Anterior cingulate cortex (tissue), 58 donors: Measurements from ENCODE around the gene DUSP9.
A peak's percentile ranks its signal among the peaks of the same experiment; 100 is the strongest.

ENCODE experiments used
- DNase-seq, 58 donors: peaks; one replicate each; lab custom pipeline; 2025; lab: John Stamatoyannopoulos, UW

DUSP9 gene, protein sequence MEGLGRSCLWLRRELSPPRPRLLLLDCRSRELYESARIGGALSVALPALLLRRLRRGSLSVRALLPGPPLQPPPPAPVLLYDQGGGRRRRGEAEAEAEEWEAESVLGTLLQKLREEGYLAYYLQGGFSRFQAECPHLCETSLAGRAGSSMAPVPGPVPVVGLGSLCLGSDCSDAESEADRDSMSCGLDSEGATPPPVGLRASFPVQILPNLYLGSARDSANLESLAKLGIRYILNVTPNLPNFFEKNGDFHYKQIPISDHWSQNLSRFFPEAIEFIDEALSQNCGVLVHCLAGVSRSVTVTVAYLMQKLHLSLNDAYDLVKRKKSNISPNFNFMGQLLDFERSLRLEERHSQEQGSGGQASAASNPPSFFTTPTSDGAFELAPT

DNA sequence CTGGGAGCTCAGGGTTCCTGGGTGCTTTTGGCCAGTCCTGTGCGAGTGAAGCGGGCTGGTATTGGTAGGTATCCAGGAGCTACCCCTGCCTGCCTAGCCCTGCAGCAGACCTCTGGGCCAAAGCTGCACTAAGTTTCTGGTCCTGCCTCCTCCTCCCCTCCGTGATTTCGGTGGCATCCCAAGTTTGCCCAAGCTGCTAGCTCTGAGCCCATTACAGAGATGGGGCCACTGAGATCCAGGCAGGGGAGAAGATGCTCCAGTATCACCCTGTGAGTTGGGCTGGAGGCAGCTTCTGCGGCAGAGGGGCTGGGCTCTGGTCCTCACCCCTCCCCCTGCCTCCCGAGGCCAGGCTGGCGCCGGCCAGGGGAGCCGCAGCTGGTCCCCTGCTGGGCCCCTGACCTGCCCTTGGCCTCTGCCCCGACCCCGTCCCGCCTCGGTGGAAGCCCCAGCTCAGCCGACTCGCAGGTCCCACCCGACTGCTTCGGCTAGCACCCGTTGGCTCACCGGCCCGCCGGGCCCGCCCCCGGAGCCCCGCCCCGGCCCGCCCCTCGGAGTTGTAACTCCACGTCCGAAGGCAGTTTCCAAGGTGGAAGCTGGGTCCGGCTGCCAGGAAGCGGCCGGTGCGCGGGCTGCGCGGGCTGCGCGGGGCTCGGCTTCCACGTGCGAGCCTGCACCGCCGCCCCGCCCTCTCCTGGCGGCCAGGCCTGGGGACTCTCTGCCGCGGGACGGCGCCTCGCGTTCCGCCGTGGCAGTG is at the start of gene DUSP9:
TSS of gene DUSP9 (plus strand) at position 584 of the 754 bp plus-strand sequence. CDS start 751 bp downstream, outside the sequence.
- no peak for DNase-seq

DNA sequence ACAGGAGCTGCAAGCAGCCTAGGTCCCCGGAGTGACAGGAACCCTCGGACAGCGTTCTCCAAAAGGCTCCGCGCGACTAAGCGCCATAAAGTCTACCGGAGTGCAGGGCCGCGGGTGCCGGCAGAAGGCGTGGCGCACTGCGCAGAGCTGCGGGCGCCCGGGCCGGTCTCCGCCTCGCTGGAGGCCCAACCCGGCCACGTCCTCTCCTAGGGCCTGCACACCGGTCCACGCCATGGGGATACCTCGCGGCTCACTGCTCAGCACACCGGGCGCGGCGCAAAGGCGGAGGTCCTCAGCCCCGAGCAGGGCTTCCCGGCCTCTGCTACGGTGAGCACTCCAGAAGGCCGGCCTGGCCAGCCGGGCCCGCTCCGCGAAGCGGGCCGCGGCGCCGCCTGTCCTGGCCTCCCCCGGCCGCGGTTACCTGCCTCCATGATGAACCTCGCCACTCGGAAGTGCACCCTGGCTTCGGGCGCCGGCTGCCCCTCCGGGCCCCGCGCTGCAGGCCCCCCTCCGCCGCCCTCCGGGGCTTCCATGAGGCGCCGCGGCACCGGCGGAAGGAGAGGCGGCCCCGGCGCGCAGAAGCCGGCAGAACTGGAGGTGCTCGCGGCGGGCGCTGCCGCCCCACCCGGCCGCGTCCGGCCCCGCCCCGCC is 48.3 kb upstream of the DUSP9 start, which contains the start of gene CCNQ:
TSS of gene CCNQ (minus strand) at position 599 of the 651 bp plus-strand sequence. CDS start at position 533, 66 bp downstream.
- DNase-seq, result peak in 3 of 58 donors; percentile 13 to 47 (median 16)

DNA sequence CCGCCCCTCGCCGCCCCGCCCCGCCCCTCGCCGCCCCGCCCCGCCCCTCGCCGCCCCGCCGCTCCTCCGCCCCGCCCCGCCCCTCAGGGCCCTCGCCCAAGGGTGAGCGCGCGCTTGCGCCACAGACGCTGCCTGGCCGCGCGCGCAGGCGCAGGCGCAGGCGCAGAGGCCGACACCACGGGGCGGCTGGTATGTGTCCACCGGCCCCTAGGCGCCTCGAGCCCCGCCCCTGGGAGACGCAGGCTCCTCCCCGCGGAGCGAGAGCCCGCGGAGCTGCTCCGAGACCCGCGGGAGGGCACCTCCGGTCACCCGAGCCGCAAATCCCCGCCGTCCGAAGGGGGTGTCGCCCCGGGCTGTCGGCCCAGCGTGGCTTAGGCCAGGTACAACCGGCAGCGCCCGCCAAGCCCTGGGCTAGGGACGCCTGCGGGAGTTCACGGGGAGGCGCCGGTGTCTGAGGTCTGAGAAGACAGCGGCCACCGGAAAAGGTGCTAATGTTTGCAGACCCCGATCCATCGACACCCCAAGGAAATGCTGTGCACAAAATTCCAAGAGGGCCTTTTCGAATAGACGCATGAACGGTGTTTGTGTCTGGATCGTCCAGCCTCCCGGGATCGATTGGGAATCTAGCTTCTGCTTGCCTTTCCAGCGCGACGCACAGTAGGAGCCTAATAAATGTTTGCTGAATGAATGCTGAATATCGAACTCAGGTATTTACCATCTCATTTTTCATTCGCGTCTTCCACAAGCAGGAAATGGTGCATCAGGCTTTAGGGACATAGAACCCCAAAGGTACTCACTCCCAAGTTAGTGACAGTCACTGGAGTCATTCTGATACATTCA is 47.6 kb upstream of the DUSP9 start:
- peak in 57 of 58 donors; percentile 10 to 87 (median 74) for DNase-seq

DNA sequence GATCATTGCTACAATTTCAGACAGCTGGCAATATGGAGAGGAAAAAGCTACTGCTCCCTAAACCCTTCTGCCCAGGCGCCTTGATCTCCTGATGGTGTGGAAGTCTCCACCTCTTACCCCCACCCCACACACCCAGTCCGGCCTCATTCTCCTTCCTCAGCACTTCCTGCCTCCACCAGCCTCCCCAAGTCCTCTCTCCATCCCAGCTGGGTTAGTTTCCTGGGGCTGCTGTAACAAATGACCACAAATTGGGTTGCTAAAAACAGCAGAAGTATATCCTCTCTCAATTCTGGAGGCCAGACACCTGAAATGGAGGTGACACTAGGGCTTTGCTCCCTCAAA is 47.0 kb upstream of the DUSP9 start:
- no peak for DNase-seq

DNA sequence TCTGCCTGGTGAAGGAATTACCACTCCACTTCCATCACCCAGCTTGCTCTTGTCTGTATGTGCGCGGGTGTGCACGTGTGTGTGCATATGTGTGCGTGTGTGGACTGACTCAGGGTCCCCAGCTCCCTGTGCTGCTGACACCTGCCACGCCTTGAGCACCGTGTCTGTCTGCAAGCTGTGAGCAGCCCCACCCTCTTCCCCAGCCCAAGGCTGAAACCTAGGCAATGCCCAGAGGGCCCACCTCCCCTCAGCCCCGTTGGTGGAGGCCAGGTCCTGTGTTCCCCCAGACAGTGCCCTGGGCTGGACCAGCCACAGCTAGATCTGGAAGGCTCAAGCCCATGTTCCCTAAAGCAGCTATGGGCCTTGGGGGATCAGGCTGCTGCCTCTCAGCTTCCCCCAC is 46.1 kb upstream of the DUSP9 start:
- DNase-seq, result no peak

DNA sequence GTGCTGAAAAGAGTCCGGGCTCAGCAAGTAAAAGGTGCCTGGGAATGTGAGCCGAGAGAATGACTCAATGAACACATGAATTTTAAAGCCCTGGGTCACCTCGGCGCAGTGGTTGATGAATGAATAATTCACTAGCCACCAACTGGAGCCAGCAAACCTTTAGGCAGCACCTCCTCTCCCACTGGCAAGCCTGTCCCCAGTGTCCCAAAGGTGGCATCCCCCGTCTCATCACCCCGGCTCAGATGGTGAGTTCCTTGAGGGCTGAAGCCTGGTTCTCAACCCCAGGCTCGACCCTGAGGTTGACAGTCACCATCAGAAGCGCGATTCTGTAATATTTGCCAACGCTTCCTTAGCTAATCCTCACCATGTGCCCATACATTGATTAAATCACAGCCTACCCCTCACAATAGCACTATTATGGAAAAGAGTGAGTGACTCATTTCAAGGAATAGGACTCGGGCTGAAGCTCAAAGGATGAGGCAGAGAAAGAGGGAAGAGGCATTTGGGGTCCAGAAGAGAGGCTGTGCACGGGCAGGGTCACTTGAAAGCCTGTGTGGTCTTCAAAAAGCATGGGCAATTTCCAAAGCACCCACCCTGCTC is 45.4 kb upstream of the DUSP9 start:
- DNase-seq, result no peak

DNA sequence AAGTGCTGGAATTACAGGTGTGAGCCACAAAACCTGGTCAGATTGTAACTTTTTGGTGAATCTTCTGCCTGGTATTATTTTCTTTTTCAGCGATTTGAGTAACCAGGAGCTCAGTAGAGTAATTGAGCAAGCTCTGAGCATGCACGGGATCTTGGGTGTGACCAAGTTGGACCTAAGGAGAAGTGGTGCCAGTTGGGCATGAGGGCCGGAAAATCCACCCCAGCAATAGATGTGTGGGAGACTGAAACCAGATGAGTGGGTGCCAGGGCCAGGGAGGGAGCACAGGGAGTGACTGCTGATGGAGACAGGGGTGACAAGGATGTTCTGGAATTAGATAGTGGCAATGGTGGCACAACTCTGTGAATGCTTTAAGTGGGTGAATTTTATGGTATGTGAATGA is 44.4 kb upstream of the DUSP9 start:
- no peak for DNase-seq

DNA sequence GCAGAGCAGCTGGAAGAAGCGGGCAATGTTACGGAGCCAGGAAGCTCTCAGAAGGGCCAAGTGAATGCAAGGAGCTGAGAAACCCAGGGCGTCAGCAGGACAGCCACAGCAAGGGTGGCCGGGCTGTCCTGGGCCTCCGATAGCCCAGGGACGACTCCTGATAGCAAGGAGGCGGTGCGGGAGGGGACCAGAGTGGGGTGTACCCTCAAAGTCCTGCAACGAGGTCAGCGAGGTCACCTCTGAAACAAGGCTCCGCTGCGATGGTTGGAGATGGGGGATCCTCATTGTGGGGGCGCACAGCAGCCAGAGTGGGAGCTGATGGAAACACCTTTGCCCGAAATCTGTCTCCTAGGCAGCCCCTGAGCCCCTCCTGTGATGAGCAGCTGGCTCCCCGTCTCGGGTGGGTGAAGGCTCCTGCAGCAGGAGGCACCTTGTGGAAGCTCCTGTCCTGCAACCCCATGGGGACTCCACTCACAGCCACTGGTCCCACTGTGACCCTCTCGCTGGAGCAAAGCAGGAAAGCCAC is 43.8 kb upstream of the DUSP9 start:
- DNase-seq, result no peak

DNA sequence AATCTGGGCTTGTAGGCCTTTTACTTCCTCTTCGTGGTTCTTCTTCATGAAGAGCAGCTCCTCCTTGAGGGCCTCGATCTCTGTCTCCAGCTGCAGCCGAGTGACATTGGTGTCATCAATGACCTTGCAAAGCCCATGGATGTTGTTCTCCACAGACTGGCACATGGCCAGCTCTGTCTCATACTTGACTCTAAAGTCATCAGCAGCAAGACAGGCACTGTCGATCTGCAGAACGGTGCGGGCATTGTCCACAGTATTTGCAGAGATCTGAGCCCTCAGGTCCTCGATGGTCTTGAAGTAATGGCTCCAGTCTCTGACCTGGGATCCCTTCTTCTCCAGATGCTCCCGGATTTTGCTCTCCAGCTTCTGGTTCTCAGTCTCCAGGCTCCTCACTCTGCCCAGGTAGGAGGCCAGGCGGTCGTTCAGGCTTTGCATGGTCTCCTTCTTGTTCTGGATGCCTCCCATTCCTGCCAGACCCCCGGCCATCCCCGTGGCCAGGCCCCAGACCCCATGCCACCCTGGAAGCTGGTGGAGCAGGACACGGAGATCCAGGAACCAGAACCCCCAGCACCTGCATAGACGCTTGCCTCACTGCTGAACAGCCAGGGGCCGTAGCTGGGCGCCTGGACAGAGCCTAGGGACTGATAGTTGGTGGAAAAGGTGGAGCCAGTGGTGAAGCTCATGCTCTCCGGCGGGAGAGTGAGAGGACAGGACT is 42.2 kb upstream of the DUSP9 start:
- peak in 1 of 58 donors; percentile 19 for DNase-seq

DNA sequence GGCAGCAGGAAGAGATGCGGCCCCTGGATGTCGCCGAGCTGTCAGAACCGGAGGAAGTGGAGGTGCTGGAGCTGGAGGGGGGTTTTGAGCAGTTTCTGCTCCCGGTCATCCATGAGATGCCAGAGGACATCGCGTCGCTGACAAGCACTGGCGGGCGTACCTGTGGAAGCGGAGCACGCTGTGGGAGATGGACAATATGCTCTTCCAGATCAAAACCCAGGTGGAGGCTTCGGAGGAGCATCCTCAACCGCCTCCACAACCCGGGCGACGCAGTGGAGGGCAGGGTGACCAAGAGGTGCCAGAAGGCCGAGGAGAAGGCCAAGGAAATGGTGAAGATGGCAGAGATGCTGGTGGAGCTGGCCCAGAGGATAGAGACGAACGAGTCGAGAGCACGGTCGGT is 40.5 kb upstream of the DUSP9 start:
- no peak for DNase-seq

DNA sequence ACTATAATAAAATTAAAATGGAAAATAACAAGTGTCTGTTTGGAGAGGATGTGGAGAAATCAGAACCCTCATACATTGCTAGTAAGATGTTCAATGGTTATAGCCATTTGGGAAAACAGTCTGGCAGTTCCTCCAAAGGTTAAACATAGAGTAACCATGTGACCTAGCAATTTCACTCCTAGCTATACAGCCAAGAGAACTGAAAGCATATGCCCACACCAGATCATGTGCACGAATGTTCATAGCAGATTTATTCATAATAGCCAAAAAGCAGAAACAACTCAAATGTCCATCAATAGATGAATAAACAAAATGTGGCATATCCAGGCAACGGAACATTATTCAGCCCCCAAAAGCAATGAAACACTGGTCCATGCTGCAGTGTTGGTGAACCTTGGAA is 38.6 kb upstream of the DUSP9 start:
- DNase-seq, result no peak

DNA sequence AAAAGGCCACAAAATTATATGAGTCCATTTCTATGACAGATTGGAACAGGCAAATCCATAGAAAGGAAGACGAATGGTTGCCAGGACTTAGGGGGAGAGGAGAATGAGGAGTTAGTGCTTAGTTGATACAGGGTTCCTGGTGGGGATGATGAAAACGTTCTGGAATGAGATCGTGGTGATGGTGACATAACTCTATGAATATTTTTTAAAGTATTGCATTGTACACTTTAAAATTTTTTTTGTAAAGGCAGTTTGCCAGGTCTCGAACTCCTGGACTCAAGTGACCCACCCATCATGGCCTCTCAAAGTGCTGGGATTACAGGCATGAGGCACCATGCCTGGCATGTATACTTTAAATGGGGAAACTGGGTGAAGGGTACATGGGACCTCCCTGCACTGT is 38.2 kb upstream of the DUSP9 start:
- no peak for DNase-seq

DNA sequence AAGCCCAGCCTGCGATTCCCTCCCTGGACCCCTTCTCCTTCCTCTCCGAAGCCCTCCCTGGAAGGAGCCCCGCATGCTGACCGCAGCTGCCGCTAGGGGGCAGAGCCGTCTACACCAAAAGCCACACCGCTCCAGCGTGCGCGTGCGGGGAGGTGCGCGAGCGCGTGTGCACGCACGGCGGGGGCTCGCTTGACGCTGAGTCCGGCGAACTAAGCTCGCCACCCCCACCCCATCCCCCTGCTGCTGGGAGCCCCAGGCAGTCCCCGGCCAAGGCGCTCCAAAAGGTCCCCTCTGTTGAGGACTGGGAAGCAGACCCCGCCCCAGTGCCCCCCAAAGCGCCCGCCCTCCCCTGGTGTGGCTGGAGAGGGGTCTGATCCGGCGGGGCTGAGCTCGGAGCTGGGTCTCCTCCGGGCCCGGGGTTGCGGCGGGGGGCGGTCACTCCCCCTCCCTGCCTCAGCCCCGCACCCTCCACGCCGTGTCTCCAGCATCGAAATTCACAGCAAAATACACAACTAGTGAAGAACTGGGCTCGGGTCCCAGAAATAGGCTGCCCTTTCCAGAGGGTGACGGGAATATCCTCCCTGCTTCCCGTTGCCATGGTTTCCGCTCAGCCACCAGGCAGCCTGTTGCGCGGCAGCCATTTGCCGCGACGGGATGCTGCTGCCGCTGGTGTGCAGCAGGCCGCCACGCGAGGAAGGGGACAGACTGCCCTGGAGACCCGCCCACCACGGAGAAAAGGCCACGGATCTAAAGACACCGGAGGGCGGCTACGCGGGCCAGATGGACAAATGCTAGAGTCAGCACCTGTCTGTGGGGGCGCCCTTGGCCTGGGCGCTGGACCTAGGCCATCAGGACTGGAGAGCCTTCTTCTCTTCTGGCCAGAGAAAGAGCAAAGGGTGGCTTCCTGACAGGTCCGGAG is 36.8 kb upstream of the DUSP9 start:
- peak in 57 of 58 donors; percentile 2 to 86 (median 64) for DNase-seq

DNA sequence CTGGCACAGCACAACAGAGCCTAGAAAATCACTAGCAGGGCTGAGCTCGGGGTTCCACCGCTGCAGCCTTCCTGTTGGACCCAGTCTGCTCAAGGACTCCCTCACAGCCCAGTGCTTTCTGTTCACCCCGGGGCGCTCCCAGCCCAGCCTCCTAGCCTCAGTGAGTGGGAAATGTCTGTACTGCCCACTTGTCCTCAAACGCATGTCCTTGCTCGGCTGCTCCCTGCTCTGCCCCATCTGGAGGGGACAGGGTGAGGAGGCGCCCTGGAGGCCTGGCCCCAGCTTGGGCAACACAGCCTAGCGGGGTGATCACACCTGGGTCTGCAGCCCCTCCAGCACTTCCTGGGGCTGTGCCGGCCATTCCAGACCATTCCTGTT is 36.2 kb upstream of the DUSP9 start:
- DNase-seq, result peak in 4 of 58 donors; percentile 25 to 51 (median 44)

DNA sequence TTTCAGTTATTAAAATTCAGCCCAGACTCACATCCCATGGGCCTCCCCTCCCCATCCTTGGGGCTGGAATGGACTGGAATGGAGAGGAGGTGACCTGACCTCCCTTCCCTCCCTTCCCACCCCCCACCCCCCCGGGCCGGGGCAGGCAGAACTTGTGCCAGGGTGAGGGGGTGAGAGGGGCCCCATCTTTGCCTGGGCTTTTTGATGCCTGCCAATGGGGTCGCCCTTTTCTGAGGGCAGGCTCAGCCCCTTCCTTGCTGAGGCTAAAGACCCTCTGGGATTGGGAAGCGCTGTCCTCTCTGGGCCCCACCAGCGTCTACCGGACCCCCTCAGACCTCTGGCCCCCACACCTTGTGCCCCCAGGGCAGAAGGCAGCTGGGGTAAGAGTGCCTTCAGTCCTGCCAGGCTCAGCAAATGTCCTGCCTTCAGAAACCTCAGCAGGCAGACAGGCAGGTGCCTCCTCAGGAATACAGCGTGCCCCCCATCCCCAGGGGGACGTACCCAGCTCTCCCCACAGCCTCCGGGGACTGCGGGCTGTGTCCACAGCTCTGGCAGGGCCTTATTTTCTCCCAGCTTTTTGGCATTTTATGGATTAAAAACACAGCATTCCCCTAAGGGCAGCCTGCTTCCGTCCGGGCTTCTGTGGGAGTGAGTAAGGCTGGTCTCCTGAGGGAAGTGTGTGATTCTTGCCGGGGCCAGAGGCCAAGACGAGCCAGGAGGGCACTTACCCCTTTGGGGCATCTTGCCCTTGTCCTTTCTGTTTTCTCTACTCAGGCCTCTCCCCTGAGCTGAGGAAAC is 35.5 kb upstream of the DUSP9 start:
- DNase-seq, result no peak

DNA sequence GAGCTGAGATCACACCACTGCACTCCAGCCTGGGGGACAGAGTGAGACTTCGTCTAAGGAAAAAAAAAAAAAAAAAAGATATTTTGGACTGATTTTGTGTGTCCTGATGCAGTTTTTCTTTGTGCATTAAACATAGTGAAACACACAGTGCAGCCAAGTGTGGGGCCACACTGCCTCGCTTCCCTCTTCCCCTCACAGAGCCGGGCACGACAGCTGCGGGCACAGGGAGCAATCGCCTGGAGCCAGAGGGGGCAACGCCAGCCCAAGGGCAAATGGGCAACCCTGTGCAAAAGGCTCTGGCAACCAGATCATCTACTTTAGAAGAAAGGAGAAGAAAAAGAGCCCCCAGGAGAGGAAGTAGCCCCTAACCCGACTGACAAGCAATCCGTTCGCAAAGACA is 34.6 kb upstream of the DUSP9 start:
- no peak for DNase-seq

DNA sequence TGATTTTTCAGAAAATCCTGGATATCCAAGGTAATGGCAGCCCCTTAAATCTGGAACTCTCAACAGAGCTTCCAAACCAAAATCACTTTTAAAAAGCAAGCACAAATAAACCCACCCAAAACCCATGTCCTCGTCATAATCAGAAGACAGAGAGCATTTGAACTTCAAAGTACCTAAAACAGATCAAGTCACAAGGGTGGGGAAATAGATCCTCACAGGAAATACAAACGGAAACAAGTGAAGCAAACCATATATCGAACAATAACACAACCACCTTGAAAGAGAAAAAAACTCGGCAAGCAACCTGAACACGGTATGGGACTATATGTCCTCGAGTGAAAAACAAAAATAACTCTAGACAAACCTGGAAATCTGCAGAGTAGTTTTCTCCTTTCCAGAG is 32.2 kb upstream of the DUSP9 start:
- DNase-seq, result no peak
